Measurements from ENCODE around the gene RNU2-1.
"Not testable (repeated sequence)": the region's sequence is repeated elsewhere in the genome, so short reads cannot be mapped to it uniquely, and the experiment has no call there.

The RNU2-1 gene

GRCh38 chr17:43233877-43234276 lies at the start of gene RNU2-1:
RNU2-1 (minus strand) TSS chr17:43233977.
- in situ Hi-C loops (cut with MboI; ENCODE audit: low sequenced_read_pairs, unreplicated experiment): not testable (repeated sequence)

GRCh38 chr17:43272914-43273313 lies 39.1 kb upstream of the RNU2-1 start:
- in situ Hi-C loops (cut with MboI; ENCODE audit: low sequenced_read_pairs, unreplicated experiment); DNase-seq (ENCODE audit: low spot score): not testable (repeated sequence)

More at GRCh38 chr17:43233877-43234276, at the start of gene RNU2-1:
- DNase-seq (ENCODE audit: low spot score): not testable (repeated sequence)

- DNase-seq (ENCODE audit: low spot score); in situ Hi-C loops (cut with MboI; ENCODE audit: low sequenced_read_pairs, unreplicated experiment): not testable (repeated sequence)
Measured at GRCh38 chr17:43272483-43272882, 38.7 kb upstream of the RNU2-1 start.

GRCh38 chr17:43270552-43271504 lies 37.1 kb upstream of the RNU2-1 start:
- DNase-seq (ENCODE audit: low spot score); in situ Hi-C loops (cut with MboI; ENCODE audit: low sequenced_read_pairs, unreplicated experiment): not testable (repeated sequence)

DNA sequence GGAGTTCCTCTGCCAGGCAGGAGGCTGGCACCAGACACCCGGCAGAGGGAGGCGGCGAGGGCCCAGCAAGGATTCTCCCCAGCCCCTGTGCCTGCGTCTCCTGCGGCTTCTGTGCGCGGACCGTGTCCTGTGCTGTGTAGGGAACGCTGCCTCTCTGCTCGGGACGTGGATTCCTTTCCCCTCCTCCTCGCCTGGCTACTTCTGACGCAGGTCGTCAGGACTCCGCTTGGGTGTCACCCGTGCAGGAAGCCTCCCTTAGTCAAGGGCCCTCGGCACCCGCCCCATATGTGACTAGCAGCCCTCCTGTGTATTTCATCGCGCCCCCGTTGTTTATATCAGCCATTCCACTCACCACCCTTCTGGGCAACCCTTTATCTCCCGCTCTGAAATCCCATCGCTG lies 12.7 kb upstream of the RNU2-1 start:
- in situ Hi-C loops (cut with MboI; ENCODE audit: low sequenced_read_pairs, unreplicated experiment); DNase-seq (ENCODE audit: low spot score): not testable (repeated sequence)

GRCh38 chr17:43240596-43241352 lies 7.0 kb upstream of the RNU2-1 start:
- DNase-seq (ENCODE audit: low spot score); in situ Hi-C loops (cut with MboI; ENCODE audit: low sequenced_read_pairs, unreplicated experiment): not testable (repeated sequence)

GRCh38 chr17:43239597-43239996 lies 5.8 kb upstream of the RNU2-1 start:
- in situ Hi-C loops (cut with MboI; ENCODE audit: low sequenced_read_pairs, unreplicated experiment); DNase-seq (ENCODE audit: low spot score): not testable (repeated sequence)

DNA sequence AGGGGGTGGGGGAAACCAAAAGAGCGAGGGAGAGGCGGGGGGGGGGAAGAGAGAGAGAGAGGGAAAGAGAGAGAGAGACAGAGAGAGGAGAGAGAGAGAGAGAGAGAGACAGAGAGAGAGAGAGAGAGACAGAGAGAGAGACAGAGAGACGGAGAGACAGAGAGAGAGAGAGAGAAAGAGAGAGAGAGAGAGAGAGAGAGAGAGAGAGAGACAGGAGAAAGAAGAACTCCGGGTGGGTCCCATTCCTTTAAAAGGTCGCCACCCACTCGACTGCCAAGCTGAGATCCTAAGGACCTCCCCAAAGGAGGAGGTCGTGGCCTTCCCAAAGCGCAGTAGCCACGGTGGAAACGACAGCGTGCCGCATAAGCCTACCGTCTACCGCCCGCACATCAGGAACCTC lies 514 bp downstream of the RNU2-1 start:
- in situ Hi-C loops (cut with MboI; ENCODE audit: low sequenced_read_pairs, unreplicated experiment); DNase-seq (ENCODE audit: low spot score): not testable (repeated sequence)

GRCh38 chr17:43232021-43232699 lies 1.6 kb downstream of the RNU2-1 start:
- in situ Hi-C loops (cut with MboI; ENCODE audit: low sequenced_read_pairs, unreplicated experiment); DNase-seq (ENCODE audit: low spot score): not testable (repeated sequence)

DNA sequence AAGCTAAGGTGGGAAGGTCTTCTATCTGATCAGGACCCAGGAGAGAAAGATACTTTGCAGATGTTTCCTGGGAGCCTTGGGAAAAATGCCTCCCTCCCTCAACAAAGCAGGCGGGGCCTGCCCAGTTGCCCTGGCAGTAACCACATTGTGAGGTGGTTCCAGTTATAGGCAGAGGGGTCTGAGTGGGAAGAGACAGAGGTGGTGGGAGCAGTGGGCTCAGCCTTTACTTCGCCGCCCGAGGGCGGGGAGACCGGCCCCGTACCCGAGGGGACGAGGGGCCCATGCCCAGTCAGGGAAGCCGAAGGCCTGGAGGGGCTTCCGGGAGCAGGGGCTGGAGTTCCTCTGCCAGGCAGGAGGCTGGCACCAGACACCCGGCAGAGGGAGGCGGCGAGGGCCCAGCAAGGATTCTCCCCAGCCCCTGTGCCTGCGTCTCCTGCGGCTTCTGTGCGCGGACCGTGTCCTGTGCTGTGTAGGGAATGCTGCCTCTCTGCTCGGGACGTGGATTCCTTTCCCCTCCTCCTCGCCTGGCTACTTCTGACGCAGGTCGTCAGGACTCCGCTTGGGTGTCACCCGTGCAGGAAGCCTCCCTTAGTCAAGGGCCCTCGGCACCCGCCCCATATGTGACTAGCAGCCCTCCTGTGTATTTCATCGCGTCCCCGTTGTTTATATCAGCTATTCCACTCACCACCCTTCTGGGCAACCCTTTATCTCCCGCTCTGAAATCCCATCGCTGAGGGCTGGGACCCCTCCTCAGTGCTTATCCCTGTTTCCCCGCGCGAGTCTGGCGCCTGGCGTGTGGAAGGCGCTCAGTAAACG lies 2.4 kb downstream of the RNU2-1 start:
- DNase-seq (ENCODE audit: low spot score); in situ Hi-C loops (cut with MboI; ENCODE audit: low sequenced_read_pairs, unreplicated experiment): not testable (repeated sequence)

DNA sequence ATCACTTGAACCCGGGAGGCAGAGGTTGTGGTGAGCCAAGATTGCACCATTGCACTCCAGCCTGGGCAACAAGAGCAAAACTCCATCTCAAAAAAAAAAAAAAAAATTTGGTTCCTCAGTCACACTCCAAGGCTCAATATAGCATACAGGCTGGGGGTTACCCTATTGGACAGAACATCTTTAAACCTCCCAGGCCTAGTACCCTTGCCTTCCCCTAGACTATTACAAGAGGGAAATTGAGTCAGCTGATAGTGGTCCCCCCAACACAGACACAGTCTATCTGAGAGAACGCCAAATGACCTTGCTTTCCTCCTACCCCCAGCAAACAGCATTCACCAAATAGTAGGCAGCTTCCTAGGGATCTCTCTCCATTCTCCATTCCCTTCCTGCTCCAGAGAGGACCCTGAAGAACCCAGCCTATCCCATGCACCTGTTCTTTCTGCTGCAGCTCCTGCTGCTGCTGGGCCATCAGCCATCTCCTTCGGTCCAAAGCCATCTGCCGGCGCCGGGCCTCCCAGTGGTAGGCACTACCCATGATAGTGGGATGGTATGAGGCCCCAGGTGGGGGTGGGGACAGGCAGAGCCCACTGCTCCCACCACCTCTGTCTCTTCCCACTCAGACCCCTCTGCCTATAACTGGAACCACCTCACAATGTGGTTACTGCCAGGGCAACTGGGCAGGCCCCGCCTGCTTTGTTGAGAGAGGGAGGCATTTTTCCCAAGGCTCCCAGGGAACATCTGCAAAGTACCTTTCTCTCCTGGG lies 5.6 kb downstream of the RNU2-1 start, which contains the start of gene CCDC200:
CCDC200 (minus strand) TSS at position 604 of the 763 bp plus-strand sequence; CDS start at position 535, 69 bp downstream.
- in situ Hi-C loops (cut with MboI; ENCODE audit: low sequenced_read_pairs, unreplicated experiment); DNase-seq (ENCODE audit: low spot score): not testable (repeated sequence)

DNA sequence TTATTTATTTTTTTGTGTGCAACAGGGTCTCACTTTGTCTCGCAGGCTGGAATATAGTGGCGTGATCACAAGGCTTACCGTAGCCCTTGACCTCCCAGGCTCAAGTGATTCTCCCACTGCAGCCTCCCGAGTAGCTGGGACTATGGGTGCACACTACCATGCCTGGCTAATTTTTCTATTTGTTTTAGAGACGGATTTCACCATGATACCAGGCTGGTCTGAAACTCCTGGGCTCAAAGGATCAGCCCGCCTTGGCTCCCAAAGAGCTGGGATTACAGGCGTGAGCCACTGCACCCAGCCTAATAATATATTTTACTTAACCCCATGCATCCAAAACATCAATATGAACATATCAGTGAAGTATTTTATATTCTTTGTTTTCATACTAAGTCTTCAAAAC lies 7.4 kb downstream of the RNU2-1 start:
- in situ Hi-C loops (cut with MboI; ENCODE audit: low sequenced_read_pairs, unreplicated experiment): no loop called here
- DNase-seq (ENCODE audit: low spot score): no peak
- TF ChIP-seq CTCF (IDR thresholded peaks at IDR 0.05; ENCODE audit: borderline replicate concordance, control extremely low read depth, extremely low read depth, insufficient read depth, missing control alignments): no peak
